LNCaP clone FGC (cell line): ENCODE data around the gene PPM1H.
"Not testable (repeated sequence)": the region's sequence is repeated elsewhere in the genome, so short reads cannot be mapped to it uniquely, and the experiment has no call there.

Experiments used
- DNase-seq: peaks from one replicate; pipeline ENCODE4 v3.0.0-alpha.2; 2011; ENCODE audit warnings: low read depth
- H3K4me3 ChIP-seq: 2 replicates; pipeline ENCODE4 v1.5.1; 2011; ENCODE audit warnings: mild to moderate bottlenecking, low read depth, low read length, control low read depth
- TF ChIP-seq, protein P1 (sequence below): IDR thresholded peaks from 2 replicates; pipeline ENCODE4 v1.5.1; 2012; ENCODE audit warnings: mild to moderate bottlenecking; ENCODE audit not compliant: control insufficient read depth, insufficient read depth; ENCODE audit errors: extremely low read depth

PPM1H gene

DNA sequence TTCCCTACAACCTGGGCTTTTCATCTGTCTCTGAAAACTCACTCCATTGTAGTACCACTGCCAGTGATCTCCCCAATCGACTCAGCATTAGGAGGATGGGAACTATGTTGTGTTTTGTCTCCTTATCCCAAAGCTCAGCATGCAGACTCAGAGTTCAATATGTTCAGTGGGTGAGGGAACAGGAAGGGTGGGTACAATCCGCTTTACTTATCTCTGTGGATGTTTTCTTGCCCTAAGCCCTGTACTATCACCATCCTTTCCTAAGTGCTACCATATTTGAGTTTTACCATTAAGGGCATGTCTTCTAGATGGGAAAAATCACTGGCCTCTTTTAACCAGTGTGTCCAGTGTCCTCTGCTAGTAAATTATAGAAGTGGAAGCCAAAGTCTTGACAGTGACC lies 107.1 kb downstream of the PPM1H start:
- no peak overlapping the region for H3K4me3 ChIP-seq
- TF ChIP-seq, protein P1, sequence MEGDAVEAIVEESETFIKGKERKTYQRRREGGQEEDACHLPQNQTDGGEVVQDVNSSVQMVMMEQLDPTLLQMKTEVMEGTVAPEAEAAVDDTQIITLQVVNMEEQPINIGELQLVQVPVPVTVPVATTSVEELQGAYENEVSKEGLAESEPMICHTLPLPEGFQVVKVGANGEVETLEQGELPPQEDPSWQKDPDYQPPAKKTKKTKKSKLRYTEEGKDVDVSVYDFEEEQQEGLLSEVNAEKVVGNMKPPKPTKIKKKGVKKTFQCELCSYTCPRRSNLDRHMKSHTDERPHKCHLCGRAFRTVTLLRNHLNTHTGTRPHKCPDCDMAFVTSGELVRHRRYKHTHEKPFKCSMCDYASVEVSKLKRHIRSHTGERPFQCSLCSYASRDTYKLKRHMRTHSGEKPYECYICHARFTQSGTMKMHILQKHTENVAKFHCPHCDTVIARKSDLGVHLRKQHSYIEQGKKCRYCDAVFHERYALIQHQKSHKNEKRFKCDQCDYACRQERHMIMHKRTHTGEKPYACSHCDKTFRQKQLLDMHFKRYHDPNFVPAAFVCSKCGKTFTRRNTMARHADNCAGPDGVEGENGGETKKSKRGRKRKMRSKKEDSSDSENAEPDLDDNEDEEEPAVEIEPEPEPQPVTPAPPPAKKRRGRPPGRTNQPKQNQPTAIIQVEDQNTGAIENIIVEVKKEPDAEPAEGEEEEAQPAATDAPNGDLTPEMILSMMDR = no peak
- no peak for DNase-seq

DNA sequence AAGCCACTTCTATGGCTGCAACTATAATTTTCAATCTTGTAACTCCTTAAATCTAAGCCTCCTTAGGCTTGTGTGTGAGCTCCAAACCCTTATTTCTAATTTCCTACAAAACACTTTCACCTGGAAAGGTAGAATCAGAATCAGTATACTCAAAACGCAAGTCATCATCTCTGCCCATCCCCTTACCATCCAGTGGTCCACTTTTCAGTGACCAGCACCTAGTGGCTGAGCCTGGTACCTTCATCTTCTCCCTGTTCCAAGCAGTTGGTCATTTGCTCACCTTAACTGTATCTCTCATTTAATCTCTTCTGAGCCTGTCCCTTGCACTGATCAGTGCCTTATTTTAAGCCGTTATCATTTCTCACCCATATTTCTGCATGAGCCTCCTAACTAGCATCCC lies 107.9 kb downstream of the PPM1H start:
- H3K4me3 ChIP-seq = no peak overlapping the region
- DNase-seq = no peak
- TF ChIP-seq, protein P1 = no peak

DNA sequence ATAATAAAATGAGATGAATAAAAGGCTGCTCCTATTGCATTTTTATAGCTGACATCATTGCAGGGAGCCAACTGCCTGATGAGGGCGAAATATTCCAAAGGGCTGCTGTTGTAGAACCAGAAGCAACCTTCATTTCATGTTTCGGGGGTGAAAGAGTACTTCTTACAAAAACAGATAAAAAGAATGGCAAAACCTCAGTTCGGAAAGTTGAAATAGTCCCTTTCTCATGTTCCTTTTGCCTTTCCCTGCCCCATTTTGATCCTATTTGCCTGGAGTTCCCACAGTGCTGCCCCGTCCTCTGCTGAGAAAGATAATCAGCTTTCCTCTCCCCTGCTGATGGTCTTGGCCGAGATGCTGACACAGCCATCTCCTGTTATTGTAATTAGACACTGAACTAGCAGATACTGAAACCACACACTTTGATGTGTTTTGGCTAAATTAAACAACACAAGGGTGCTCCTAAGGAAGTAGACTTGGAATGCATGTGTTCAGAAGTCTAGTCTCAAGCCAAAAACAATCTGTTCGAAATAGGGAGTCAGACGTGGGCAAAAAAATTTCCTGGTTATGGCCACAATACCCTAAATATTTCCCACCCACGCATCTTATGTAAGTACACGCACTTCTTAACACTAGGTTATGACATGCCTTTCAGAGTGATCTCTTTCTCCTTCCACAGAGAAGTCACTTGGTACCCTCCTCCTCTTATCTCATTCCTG lies 117.2 kb downstream of the PPM1H start:
- H3K4me3 ChIP-seq = no peak overlapping the region
- DNase-seq = no peak
- TF ChIP-seq, protein P1 = no peak

DNA sequence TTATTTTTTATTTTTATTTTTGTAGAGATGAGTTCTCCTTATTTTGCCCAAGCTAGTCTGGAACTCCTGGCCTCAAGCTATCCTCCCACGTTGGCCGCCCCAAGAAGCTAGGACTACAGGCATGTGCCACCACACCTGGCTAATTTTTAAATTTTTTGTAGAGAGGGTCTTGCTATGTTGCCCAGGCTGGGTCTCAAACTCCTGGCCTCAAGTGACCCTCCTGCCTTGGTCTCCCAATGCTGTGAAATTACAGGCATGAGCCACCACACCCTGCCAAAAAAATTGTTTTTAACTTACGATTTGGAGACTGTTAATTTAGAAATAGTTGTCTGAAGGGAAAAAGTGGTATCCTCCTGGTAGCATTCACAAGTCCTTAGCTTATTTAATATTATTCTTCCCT lies 120.7 kb downstream of the PPM1H start:
- H3K4me3 ChIP-seq = no peak overlapping the region
- DNase-seq = no peak
- TF ChIP-seq, protein P1 = no peak

DNA sequence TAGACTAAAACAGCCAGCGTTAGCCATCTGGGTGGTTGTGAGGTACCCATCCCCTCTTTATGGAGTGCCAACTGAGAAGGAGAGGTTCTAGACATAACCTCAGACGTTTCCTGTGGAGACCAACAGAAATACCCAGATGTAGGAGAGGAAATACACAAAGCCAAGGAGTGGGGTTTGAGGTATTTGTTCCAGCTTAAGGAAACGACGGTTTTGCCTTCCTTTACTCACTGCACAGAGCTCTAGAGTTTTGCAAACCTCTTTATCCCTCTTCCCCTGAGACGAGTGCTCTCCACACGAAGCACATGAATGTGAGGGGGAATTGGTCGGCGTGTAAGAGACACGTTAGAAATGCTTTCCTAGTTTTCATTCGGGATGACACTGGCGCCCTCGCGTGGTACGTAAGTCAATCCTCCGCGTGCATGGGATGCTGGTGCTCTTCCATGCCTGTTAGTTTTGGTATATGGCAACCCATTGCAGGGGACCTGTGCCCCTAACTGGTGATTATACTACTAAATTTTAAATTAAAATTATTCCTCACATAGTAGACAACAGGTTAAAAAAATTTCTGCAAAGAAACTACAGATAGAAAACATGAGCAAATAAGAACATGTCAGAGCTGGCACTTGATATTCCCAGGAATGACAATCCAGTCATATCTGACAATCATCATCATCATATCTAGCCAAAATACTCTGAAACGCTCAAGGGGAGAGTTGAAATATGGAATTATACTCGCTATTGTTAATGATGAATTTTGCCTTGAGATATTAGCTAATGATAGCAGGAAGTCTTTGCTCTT lies 121.7 kb downstream of the PPM1H start:
- TF ChIP-seq, protein P1 = no peak
- DNase-seq = no peak
- H3K4me3 ChIP-seq = no peak overlapping the region

DNA sequence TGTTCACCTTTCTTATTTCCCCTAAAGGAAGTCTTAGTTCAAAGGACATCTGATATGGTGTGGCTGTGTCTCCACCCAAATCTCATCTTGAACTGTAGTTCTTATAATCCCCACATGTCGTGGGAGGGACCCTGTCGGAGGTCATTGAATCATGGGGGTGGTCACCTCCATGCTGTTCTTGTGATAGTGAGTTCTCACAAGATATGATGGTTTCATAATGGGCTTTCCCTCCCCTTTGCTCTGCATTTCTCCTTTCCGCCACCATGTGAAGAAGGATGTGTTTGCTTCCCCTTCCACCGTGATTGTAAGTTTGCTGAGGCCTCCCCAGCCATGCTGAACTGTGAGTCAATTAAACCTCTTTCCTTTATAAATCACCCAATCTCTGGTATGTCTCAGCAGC lies 123.5 kb downstream of the PPM1H start:
- DNase-seq, H3K4me3 ChIP-seq: not testable (repeated sequence)

DNA sequence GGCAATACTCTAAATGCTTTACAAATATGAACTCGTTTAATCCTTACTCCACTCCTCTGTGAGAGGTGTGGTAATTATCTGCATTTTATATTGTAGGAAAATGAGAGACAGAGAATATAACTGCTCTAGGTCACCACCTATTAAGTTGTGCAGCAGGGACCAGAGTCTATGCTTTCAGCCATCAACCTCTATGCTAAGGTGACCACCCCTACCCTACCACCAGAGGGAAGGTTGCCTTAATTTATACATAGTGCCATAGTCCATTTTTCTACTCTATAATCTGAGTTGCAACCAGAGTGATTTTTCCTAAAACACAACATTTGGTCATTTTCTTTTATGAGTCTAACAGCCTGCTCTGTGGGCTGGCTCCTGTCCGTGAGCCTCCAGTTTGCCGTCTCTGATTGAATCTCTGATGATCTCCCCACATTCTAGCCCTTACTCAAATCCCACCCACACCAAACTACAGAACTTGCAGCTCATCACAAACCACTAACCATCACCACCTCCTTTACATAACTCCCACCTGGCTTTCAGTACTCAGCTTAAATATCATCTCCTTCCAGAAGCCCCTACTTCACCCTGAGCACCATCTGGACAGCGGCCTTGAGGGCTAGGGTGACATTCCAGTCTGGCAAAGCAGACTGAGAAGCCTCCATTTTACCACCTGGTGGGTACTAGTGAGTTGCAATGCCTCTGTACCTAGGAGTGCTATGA lies 126.6 kb downstream of the PPM1H start:
- DNase-seq = no peak
- TF ChIP-seq, protein P1 = no peak
- H3K4me3 ChIP-seq = no peak overlapping the region
